Measurements from ENCODE around the gene MRS2.

The MRS2 gene

DNA sequence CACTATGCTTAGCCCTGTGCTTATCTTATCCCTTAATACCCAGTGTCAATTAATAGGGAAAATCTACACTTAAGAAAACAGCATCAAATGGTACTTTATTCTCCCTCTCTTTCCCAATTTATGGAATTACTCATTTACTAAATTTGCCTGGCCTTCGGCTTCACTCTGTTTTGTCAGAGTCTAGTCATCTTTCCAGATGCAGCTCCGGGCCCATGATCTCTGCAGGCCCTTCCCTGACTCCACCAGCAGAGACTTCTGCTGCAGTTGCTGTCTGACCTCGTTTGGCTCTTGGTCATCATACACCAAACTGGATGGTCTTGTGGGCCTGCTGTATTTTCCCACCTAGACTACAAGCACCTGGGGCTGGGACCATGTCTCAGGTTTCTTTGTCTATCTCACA lies 27.4 kb downstream of the MRS2 start:
- DNase-seq (ENCODE audit: low read depth) = no peak

DNA sequence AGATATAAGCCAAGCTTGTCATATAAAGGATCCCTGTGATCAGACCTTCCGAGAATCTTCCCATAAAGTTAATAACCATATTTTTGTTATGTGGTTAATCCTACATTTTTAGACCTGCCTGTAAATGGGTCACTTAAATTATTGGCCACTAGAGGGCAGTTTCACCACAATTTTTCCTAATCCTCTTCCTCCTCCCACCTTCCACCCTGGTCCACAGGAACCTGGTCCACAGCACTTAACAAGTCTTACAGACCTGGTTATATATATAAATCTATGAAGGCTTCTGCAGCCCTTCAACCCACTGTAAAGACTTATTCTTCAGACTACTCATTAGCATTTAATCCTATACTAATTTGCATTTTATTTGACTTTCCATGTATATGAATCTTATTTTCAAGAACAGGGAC lies 28.3 kb downstream of the MRS2 start:
- DNase-seq (ENCODE audit: low read depth) = peak; percentile 63

DNA sequence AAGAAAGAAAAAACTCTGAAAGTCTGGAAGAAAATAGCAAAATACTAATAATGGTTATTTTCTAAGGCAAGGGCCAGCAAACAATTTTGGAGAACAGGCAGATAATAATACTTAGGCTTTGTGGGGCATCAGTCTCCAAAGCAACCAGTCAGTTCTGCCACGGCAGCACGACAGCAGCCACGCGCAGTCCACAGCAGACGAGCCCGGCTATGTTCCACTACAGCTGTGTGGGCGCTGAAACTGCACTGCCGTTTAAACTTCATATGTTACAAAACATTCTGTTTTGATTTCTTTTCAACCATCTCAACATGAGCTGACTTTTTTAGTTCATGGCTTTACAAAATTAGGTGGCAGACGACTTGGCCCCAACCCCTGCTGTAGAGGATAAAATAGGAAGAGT lies 29.9 kb downstream of the MRS2 start:
- DNase-seq (ENCODE audit: low read depth) = no peak

DNA sequence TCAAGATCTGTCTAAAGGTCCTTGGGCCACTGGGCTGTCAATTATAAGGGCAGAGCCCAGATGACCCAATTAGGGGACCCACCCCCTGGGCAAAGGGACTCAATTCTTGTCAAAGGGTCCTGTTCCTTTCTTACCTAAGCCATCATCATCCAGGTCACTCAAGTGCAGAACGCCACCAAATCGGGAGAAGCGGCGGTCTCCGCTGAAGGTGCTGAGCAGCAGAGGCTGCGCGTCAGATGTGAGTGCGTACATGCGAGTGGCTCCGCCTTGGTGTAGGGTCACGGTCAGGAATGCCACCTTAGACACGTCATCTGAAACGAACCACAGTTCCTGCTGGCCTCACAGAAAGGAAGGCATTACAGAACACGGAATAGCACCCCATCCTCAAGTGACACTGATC lies 34.2 kb downstream of the MRS2 start:
- DNase-seq (ENCODE audit: low read depth) = no peak

DNA sequence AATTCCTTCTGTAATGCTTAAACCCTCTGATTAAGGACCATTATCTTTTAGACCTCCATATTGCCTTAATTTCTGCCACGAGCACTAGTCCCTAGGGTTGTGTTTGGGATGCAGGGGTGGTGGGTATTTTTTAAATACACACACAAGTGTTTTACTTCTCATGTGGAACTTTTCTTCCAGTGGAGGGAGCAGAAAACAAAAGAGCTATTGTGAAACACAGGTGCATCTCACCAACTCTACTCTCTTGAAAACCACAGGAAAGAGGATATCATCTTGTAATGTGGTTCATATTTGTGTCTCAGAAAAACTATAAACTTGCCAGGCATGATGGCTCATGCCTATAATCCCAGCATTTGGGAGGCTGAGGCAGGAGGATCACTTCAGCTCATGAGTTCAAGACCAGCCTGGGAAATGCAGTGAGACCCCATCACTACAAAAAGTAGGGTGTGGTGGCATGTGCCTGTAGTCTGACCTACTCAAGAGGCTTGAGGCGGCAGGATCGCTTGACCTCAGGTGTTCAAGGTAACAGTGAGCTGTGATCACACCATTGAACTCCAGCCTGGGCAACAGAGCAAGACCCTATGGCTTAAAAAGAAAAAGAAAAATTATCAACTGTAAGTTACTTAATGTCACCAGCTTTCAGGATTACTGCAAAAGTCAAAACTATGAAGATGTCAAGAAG lies 37.3 kb downstream of the MRS2 start:
- DNase-seq (ENCODE audit: low read depth) = no peak

DNA sequence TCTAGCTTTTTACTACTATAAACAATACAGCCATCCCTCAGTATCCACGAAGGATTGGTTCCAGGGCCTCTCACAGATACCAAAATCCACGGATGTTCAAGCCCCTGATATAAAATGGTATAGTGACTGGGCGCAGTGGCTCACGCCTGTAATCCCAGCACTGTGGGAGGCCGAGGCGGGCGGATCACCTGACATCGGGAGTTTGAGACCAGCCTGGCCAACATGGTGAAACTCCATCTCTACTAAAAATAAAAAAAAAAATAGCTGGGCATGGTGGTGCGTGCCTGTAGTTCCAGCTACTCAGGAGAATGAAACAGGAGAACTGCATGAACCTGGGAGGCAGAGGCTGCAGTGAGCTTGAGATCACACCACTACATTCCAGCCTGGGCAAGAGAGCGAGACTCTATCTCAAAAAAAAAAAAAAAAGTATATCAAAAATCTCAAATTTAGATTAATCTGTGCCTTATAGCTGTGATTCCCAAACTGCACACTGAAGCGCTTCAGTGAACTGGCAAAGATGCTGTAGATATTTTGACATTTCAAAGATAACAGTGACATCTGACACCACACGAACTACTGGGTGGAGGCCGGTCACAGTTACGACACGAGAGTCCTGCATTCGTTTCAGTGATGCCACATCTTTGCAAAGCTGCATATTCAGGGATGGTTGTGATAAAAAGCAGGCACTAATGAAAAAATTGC lies 38.3 kb downstream of the MRS2 start:
- DNase-seq (ENCODE audit: low read depth) = peak; percentile 83

DNA sequence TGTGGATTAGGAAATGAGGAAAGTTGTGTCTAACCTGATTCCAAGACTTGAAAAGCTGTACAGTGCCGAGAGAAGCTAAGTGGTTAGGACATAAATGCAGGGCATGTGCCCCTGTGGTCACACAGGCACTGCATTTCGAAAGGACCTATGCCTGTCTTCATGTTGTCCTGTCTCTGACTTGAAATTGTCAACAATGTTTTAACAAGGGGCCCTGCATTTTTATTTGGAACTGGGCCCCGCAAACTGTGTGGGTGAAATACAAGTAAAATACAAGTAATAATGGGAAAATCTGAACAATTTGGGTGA lies 38.8 kb downstream of the MRS2 start:
- no peak for DNase-seq (ENCODE audit: low read depth)

DNA sequence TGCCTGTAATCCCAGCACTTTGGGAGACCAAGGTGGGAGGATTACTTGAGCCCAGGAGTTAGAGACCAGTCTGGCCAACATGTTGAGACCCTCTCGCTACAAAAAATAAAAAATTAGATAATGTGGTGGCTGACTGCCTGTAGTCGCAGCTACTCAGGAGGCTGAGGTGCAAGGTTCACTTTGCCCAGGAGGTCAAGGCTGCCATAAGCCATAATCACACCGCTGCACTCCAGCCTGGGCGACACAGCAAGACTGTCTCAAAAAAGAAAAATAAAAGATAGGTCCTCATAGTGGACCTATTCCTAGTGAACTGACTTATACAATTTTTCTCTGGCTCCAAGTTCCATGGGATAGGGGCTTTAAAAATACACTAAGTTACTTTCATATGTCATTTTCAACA lies 41.9 kb downstream of the MRS2 start:
- no peak for DNase-seq (ENCODE audit: low read depth)

DNA sequence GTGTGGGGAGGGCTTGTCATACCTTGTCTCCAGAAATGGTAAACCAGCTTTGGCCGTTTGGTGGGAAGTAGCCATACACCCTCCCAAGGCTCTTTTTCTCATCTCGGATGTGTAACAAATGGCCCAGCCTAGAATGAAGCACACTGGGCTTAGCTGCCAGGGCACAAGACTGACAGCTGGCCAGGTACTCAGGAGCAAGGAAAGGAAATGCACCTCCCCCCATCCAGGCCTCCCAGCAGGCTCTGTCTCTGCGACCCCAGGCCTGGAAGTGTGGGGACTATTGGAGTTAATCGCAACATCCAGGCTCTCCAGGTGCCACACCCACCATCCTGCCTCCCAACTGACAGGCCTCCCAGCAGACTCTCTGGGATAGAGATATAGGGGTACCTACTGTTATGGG lies 43.0 kb downstream of the MRS2 start:
- DNase-seq (ENCODE audit: low read depth) = no peak

DNA sequence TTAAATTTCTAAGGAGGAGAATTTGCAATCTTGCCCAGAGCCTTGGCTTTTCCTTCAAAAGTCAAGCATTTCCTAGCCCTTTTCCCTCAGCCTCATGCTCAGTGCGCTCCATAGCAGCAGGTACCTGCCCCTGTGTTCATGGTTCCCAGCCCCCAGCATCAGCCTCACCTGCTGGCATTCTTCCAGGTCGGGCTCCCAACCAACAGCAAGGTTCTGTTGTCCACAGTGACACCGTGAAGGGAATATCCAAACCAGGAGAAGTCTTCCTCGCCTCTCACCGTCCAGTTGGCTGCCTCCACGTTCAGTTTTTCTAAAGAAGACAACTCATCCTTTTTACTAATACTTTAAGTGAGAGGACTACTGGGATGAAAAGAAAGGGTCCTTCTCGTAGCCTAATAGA lies 43.9 kb downstream of the MRS2 start:
- no peak for DNase-seq (ENCODE audit: low read depth)

DNA sequence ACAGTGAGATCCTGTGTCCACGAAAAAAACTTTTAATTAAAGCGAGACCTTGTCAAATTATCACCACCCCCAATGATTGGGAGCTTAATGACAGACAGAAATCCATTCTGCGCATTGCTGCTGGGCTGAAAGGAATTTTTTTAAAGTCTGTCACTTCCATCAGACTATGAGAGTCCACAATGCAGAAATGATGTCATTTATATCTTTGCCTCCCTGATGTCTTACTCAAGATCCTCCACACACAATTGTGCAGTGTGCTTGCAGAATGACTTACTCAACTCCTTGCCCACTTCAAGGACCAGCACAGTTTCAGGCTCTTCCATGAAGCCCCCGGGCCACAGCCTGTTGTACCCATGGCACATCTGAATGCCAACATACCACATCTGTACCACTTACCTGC lies 45.7 kb downstream of the MRS2 start:
- DNase-seq (ENCODE audit: low read depth) = peak; percentile 16

DNA sequence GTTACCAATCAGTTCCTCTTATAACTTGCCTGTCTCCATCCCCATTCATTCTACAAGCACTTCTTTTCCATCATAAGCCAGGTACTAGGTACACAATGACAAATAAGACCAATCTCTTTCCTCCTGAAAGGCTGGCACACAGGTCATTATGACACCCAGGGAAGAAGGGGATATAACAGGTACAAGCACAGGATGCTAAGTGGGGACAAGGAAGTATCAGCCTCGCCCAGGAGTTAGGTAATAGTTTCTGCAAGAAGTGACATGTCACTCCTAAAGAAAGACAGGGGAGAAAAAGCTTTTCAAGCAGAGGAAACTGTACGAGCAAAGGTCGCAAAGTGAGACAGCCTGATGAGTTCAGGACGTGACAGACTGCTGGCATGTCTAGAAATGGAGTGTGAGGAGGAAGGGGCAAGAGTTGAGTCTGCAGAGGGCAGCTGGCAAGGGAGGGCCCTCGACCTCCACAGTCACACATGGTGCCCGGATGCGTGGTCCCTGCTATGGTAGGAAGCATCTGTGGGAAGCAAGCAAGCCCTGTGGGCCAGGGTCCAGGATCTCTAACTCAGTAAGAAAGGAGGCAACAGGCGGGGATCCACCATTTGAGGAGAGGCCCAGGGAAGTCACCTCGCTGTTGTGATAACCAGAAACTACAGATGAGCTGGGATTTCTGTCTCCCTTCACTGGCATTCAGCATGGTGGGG lies 46.2 kb downstream of the MRS2 start:
- no peak for DNase-seq (ENCODE audit: low read depth)

DNA sequence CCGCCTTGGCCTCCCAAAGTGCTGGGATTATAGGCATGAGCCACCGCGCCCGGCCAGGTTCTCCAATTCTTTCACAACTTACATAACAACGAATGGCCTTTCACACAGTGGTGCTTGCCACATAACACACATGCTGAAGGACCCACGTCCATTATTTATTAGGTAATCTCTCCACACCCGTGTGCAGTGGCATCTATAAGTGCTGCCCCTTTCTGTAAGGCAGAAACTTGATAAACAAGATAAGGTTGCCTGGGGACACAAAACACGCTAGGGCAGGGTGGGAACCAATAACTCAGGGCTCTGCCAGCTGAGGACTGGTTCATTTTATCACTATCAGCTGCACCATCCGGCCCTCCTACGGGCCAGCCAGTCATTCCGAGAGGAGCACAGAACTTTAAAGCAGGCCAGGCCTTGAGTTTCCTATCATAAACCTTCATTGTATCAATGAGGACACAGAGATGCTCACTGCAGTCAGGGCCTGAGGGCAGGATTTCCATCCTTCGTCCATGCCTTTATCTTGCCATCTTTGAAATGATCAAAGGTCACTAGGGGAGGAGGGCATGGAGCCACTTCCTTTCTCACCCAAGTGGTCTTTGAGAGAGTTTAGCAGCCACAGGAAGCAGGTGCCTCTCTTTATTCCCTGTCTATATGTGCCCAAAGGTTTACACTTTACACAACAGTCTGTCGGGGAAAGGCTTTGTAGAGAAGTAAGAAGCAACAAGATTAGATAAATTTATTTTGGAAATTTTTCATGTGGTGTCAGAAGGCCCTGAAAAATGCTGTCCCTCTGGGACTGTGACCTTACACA lies 49.0 kb downstream of the MRS2 start:
- no peak for DNase-seq (ENCODE audit: low read depth)

DNA sequence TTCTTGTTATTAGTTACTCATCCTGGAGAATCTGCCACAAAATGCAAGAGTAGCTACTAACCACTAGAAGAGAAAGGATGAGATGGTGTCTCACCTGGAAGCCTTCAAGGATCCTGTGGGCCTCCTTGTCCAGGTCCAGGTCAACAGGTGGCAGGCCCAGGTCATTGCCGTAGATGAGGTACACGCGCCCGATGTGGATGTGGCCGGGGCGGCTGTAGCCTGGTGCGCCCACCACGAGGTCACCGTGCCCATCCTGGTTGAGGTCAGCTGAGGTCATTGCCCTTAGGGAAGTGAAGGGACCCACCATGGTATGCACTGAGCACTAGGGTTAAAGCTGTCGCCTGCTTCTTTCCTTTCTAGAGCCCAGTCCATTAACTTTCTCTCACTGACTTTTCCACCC lies 51.2 kb downstream of the MRS2 start:
- no peak for DNase-seq (ENCODE audit: low read depth)

DNA sequence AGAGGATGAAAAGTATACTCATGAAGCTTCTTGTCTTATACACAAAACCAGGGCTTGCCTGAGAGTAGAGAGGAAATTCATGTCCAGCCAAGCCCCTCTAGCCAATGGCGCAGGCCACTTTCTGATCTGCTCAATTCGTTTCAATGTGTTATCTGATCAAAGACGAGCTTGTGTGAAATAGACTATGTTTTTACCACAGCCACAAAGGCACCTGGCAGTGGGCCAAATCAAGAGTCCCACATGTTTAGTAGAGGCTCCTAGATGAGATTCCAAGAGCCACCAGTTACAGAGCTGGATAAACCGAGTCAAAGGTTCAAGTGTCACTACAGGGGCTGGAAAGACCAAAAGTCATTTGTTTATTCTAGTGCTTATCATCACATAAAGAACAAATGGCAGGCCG lies 51.7 kb downstream of the MRS2 start:
- DNase-seq (ENCODE audit: low read depth) = no peak

DNA sequence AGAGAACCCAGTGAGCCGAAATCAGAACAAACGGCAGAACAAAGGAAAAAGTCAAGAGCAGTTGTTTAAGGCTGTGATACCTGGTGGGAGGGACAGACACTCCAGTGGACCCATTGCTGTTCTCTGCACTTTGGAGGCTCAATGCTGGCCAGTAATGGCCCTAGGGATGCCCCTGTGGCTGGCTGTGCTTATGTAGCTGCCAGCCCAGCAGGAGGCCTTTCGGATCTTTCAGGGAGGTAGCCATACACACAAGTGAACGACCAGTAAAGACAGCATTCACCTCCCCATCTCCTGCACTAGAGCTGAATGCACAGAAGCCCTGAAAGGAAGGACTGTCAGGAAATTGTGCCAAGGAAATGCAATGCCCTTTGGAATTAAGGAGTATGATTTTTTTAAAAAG lies 52.3 kb downstream of the MRS2 start:
- DNase-seq (ENCODE audit: low read depth) = no peak

DNA sequence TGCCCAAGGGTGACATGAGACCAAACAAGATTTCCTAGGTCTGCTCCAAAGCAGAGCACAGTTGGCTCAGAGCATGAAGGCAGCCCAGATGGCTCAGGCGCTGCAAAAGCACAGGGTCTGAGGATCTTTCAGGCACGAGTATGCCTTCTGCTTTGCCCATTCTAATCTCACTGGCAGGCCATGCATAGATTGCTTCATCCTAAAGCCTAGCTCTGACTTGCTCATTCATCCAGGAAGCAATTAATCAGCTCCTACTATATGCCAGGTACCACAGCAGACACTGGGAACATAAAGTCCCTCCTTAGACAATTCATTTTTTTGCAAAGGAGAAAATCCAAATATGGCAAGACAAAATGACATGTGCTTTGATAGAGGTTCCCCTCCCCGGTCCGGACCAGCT lies 55.4 kb downstream of the MRS2 start:
- DNase-seq (ENCODE audit: low read depth) = peak; percentile 91

DNA sequence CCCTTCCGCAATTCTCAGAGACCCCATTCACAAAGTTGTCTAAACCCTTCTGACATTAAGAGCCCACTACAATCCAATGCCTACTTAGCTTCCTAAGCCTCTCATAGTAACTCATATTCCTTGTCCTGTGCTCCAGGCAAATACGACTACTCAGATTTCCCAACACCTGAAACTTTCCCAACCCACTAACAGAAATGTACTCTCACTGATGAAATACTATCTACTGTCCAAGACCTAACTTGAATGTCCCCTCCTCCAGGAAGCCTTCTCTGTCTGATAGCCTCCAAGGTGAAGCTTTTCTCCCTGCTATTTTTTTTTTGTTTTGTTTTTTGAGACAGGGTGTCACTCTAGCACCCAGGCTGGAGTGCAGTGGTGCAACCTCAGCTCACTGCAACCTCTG lies 56.2 kb downstream of the MRS2 start:
- peak; percentile 89 for DNase-seq (ENCODE audit: low read depth)

DNA sequence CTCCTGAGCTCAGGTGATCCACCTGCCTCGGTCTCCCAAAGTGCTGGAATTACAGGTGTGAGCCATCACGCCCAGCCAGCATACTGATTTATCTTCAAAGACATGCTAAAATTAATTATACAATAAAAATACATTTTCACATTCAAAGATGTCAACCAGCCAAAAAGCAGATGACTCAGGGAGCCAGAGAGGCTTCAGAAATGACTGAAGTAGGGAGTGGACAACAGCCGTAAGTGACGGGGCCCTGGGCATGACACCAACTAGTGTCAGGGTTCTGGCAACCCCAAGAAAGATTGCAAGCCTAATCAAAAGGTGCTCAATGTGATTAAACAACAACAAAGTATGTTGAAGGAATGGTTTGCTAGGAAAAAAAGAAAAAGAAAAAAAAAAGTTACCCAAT lies 58.2 kb downstream of the MRS2 start:
- DNase-seq (ENCODE audit: low read depth) = no peak

DNA sequence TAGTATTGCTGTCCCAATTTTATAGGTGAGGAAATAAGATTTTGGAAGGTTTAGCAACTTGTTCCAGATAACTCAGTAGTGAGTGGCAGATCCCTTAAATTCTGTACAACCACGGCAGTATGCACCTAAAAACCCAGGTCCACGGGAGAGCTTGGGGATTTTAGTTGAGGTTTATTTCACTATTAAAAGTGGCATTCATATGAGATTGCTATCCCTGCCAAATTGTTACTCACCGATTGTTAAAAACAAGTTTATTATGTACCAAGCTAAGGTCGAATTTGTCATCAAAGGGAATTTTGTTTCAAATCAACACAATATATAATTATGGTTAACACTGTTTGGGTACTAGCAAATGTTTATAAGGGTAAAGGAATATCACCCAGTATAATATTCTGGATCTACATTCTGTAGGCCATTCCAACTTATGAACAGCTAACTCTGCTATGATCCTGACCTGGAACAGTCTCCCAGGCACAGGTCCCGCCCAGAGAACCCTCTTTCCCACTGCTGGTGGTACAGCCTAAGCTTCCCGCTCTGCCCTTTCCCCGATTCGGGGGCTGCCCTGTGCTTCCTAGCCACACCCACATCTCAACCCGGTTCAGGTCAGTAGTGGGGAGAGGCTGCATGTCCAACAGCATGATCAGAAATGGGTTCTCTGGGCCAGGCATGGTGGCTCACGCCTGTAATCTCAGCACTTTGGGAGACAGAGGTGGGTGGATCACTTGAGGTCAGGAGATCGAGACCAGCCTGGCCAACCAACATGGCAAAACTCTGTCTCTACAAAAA lies 61.7 kb downstream of the MRS2 start:
- DNase-seq (ENCODE audit: low read depth) = no peak

DNA sequence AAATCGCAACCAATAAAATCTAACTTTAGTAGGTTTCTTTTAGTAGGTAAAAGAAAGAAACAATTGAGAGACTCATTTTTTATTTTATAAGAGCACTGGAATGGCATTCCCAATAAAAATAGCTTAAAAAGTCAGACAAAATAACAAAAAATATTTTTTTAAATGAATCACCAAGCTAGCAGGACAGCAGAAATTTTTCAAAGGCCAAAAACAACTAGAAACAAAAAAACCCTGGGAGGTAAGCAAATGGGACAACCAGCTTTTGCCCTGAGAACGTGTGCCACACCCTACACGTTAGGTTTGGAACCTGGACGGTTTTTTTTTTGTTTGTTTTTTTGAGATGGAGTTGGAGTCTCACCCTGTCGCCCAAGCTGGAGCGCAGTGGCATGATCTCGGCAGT lies 67.1 kb downstream of the MRS2 start:
- no peak for DNase-seq (ENCODE audit: low read depth)

DNA sequence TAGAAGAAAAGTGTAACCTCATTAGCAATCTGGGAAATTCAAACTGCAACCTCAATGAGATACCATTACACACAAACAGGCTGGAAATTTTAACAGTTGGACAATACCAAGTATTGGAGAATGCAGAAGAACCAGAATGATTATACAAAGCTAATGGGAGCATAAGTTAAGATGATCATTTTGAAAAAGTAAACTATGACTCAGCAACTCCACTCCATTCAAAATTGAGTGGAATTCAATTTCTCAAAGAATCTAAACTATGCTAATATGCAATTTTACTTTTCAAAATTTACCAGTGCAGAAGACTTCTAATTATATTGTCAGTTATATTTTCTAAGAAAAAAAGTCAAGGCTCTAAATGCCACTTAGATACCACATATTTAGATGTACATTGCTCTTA lies 69.4 kb downstream of the MRS2 start:
- no peak for DNase-seq (ENCODE audit: low read depth)
